Type B pancreatic cell (in vitro differentiated cells): ENCODE data around the gene NCAN. TPM values are rescaled to one million over a fixed set of nuclear protein-coding genes. Genes with fewer than 3 reads are reported as not detected.

Source experiments
- DNase-seq: peaks from one replicate; pipeline ENCODE4 v3.0.0; 2021; ENCODE audit warnings: mixed read lengths; ENCODE audit not compliant: unreplicated experiment; ENCODE audit errors: extremely low spot score
- H3K27ac Mint-ChIP-seq: 2 replicates; pipeline ENCODE4 v1.8.0; 2021; ENCODE audit warnings: mild to moderate bottlenecking, mixed read lengths
- H3K27me3 Mint-ChIP-seq: 2 replicates; pipeline ENCODE4 v1.8.0; 2021; ENCODE audit warnings: mixed read lengths
- H3K36me3 Mint-ChIP-seq: 2 replicates; pipeline ENCODE4 v1.8.0; 2021; ENCODE audit warnings: mixed read lengths
- H3K4me1 Mint-ChIP-seq: one replicate; pipeline ENCODE4 v1.8.0; 2021; ENCODE audit warnings: mixed read lengths; ENCODE audit not compliant: unreplicated experiment
- H3K4me3 Mint-ChIP-seq: 2 replicates; pipeline ENCODE4 v1.8.0; 2021; ENCODE audit warnings: mild to moderate bottlenecking, mixed read lengths
- H3K9me3 Mint-ChIP-seq: 2 replicates; pipeline ENCODE4 v1.8.0; 2021; ENCODE audit warnings: mixed read lengths
- CTCF ChIP-seq: fragments of 200-600 bp; sonication (generic); conservative IDR thresholded peaks from 2 replicates; pipeline ENCODE4 v1.5.0; 2021; ENCODE audit warnings: antibody characterized with exemption, mild to moderate bottlenecking
- total RNA-seq: library from RNA; stranded (reverse); gene quantifications from 2 replicates; pipeline ENCODE4 v1.2.1, GENCODE V29; 2021; ENCODE audit warnings: low replicate concordance

NCAN gene
- total RNA-seq, 1 donor from 2014 or later = 0.80 TPM

GRCh38 chr19:19260417-19261214 is 48.9 kb downstream of the NCAN start:
- no peak for DNase-seq
- Mint-ChIP-seq H3K9me3 (no peaks in the 10 kb centered on the region), H3K27ac (no peak overlapping the region), H3K4me1 (peaks cover 12% of the 10 kb centered on the region), H3K4me3 (no peak overlapping the region), H3K27me3 (peaks cover 64% of the 10 kb centered on the region), H3K36me3 (no peaks in the 10 kb centered on the region)
- TF ChIP-seq CTCF = no peak

- Mint-ChIP-seq H3K4me3 (peak overlapping the region; percentile 80), H3K27ac (no peak overlapping the region), H3K27me3 (peaks cover 69% of the 10 kb centered on the region), H3K4me1 (peaks cover 10% of the 10 kb centered on the region), H3K9me3 (no peaks in the 10 kb centered on the region), H3K36me3 (no peaks in the 10 kb centered on the region)
- TF ChIP-seq CTCF = no peak
- no peak for DNase-seq
Observed at GRCh38 chr19:19261350-19262189, 49.8 kb downstream of the NCAN start.

GRCh38 chr19:19262190-19263057 is 50.7 kb downstream of the NCAN start:
- H3K36me3 Mint-ChIP-seq = no peaks in the 10 kb centered on the region
- peaks cover 5% of the 10 kb centered on the region for H3K4me1 Mint-ChIP-seq
- H3K27me3 Mint-ChIP-seq = peaks cover 65% of the 10 kb centered on the region
- TF ChIP-seq CTCF = no peak
- no peak overlapping the region for H3K27ac Mint-ChIP-seq
- H3K9me3 Mint-ChIP-seq = no peaks in the 10 kb centered on the region
- no peak for DNase-seq
- H3K4me3 Mint-ChIP-seq = peak overlapping the region; percentile 80

GRCh38 chr19:19263886-19264487 is 52.2 kb downstream of the NCAN start:
- H3K27ac Mint-ChIP-seq = no peak overlapping the region
- no peaks in the 10 kb centered on the region for H3K9me3 Mint-ChIP-seq
- no peak overlapping the region for H3K4me3 Mint-ChIP-seq
- TF ChIP-seq CTCF = no peak
- peaks cover 63% of the 10 kb centered on the region for H3K27me3 Mint-ChIP-seq
- H3K36me3 Mint-ChIP-seq = no peaks in the 10 kb centered on the region
- DNase-seq = no peak
- peaks cover 5% of the 10 kb centered on the region for H3K4me1 Mint-ChIP-seq

- no peak for TF ChIP-seq CTCF
- Mint-ChIP-seq H3K4me1 (peaks cover 3% of the 10 kb centered on the region), H3K27ac (no peak overlapping the region), H3K36me3 (no peaks in the 10 kb centered on the region), H3K9me3 (no peaks in the 10 kb centered on the region), H3K27me3 (peaks cover 44% of the 10 kb centered on the region), H3K4me3 (no peak overlapping the region)
- DNase-seq = no peak
Observed at GRCh38 chr19:19267305-19267704, 55.5 kb downstream of the NCAN start.
